Measurements from ENCODE around the gene STK32B. TPM values are rescaled to one million over a fixed set of nuclear protein-coding genes. Genes with fewer than 3 reads are reported as not detected.

STK32B gene
- polyA plus RNA-seq, 1 of the 3 experiments (the other 2 are of a cell fraction), result 0.20 TPM

GRCh38 chr4:5395781-5396180 is 344.5 kb downstream of the STK32B start:
- H3F3A ChIP-seq (replicated peaks; ENCODE audit: insufficient read depth), result no peaks in the 10 kb centered on the region
- POLR2A ChIA-PET, result no interaction called here
- CTCF ChIA-PET, result interaction anchor here (1.3 to 2.3 kb wide), 2 partner anchors 10 to 395 kb away, joined by 3 to 6 read pairs; no protein-coding TSS in a partner anchor
- no peaks in the 10 kb centered on the region for H3K9me2 ChIP-seq
- WGBS (ENCODE audit: low lambda C conversion rate), result 5% methylated on average over 5 of the region's 8 CpGs
- H4K20me1 ChIP-seq (ENCODE audit: insufficient read depth), result no peaks in the 10 kb centered on the region
- TF ChIP-seq POLR2AphosphoS5 (IDR thresholded peaks at IDR 0.05; ENCODE audit: low read depth, low read length) (no peak), RAD21 (IDR thresholded peaks at IDR 0.05; ENCODE audit: low read length) (no peak), GATA2 (CRISPR knock-in tag; IDR thresholded peaks at IDR 0.05) (no peak), YY1 (IDR thresholded peaks at IDR 0.05; ENCODE audit: low read depth) (no peak), USF1 (IDR thresholded peaks at IDR 0.05; ENCODE audit: borderline replicate concordance, low read depth) (no peak), SMC3 (IDR thresholded peaks at IDR 0.05; ENCODE audit: low read depth, low read length) (no peak), JUND (IDR thresholded peaks at IDR 0.05) (no peak), IRF3 (IDR thresholded peaks at IDR 0.05; ENCODE audit: low read depth, low read length) (no peak), RCOR1 (IDR thresholded peaks at IDR 0.05; ENCODE audit: low read length) (no peak), MXI1 (IDR thresholded peaks at IDR 0.05; ENCODE audit: low read depth, low read length) (no peak), CHD2 (IDR thresholded peaks at IDR 0.05; ENCODE audit: low read length, partially characterized antibody) (no peak), ZBTB33 (IDR thresholded peaks at IDR 0.05; ENCODE audit: borderline replicate concordance, low read depth) (no peak), EZH2phosphoT487 (IDR thresholded peaks at IDR 0.05; ENCODE audit: borderline replicate concordance, low read depth) (no peak), PBX3 (IDR thresholded peaks at IDR 0.05) (no peak), TEAD4 (IDR thresholded peaks at IDR 0.05; ENCODE audit: borderline replicate concordance, insufficient read depth) (no peak), EP300 (IDR thresholded peaks at IDR 0.05; ENCODE audit: borderline replicate concordance in 1 of 2, low read depth in 1 of 2, low read length in 1 of 2) (no peak)
- no peak overlapping the region for H3K4me3 ChIP-seq (ENCODE audit: low read depth in 2 of 2, low read length in 1 of 2)
- no peaks in the 10 kb centered on the region for H3K36me3 ChIP-seq (replicated peaks in 1 of 2; ENCODE audit: control insufficient read depth in 1 of 2, insufficient read depth in 2 of 2, low read length in 1 of 2)
- no peaks in the 10 kb centered on the region; the same call in 1 of the 2 replicates for H3K27me3 ChIP-seq (ENCODE audit: insufficient read depth)
- H3K4me1 ChIP-seq (ENCODE audit: control insufficient read depth in 1 of 2, insufficient read depth in 2 of 2, low read depth in 1 of 2, low read length in 1 of 2), result peaks cover 0 to 4% of the 10 kb centered on the region in 2 experiments; a peak in 1 of 4 replicates
- H2AFZ ChIP-seq (ENCODE audit: low read depth), result no peak overlapping the region
- H3K9me3 ChIP-seq, result no peaks in the 10 kb centered on the region
- DNase-seq, result no peak
- no peak overlapping the region for H3K9ac ChIP-seq
- no peak overlapping the region for H3K27ac ChIP-seq (ENCODE audit: low read depth in 2 of 2, low read length in 1 of 2)
- H3K79me2 ChIP-seq (ENCODE audit: insufficient read depth), result no peaks in the 10 kb centered on the region
- no peak overlapping the region for H3K4me2 ChIP-seq

All from SK-N-SH (cell line).